PC-3 (cell line): ENCODE results near the gene NSMF. TPM values are rescaled to one million over a fixed set of nuclear protein-coding genes. Genes with fewer than 3 reads are reported as not detected.

Experiments used
- ATAC-seq: fragments of 200-7000 bp; cut with Tn5 transposase; 2 replicates; pipeline ENCODE4 v1.9.1; 2020; ENCODE audit warnings: mild to moderate bottlenecking, moderate library complexity
- BruUV-seq: library from RNA; stranded (reverse); fragments of 400-500 nt; replicated peaks from 2 replicates; lab custom pipeline; 2021; lab: Mats Ljungman, UMichigan
- CTCF ChIA-PET: fragments of 300-600 bp; sonication (Branson Sonifier 250); formaldehyde crosslinking; loops from one replicate; lab custom pipeline; 2022; ENCODE audit warnings: antibody characterized with exemption; lab: Charles Lee
- POLR2A ChIA-PET: fragments of 300-600 bp; sonication (Branson Sonifier 250); formaldehyde crosslinking; loops from one replicate; lab custom pipeline; 2022; ENCODE audit warnings: antibody characterized with exemption; ENCODE audit not compliant: unreplicated experiment; lab: Charles Lee
- DNase-seq: peaks from one replicate; pipeline ENCODE4 v3.0.0-alpha.2; 2015
- H2AFZ ChIP-seq: fragments of 300-600 bp; sonication (generic); 2 replicates; pipeline ENCODE4 v1.6.0; 2016; ENCODE audit warnings: antibody characterized with exemption, low read length
- H3F3A ChIP-seq: fragments of 300-600 bp; sonication (generic); one replicate; pipeline ENCODE4 v1.6.0; 2017; ENCODE audit warnings: antibody characterized with exemption, low read length, control low read depth, mild to moderate bottlenecking; ENCODE audit not compliant: unreplicated experiment
- H3K27ac ChIP-seq: fragments of 300-600 bp; sonication (generic); 2 replicates; pipeline ENCODE4 v1.5.1; 2016; ENCODE audit warnings: mild to moderate bottlenecking, low read length
- H3K27me3 ChIP-seq: fragments of 300-600 bp; sonication (generic); 2 replicates; pipeline ENCODE4 v1.6.1; 2016; ENCODE audit warnings: low read length, mixed read lengths
- H3K36me3 ChIP-seq: fragments of 300-600 bp; sonication (generic); 2 replicates; pipeline ENCODE4 v1.6.1; 2016; ENCODE audit warnings: low read depth, mixed run types, low read length, mixed read lengths
- H3K4me1 ChIP-seq: fragments of 300-600 bp; sonication (generic); 2 replicates; pipeline ENCODE4 v1.5.1; 2016; ENCODE audit warnings: low read length; ENCODE audit not compliant: insufficient read depth
- H3K4me2 ChIP-seq: fragments of 300-600 bp; sonication (generic); 2 replicates; pipeline ENCODE4 v1.6.0; 2016; ENCODE audit warnings: low read length
- H3K4me3 ChIP-seq: fragments of 300-600 bp; sonication (generic); 2 replicates; pipeline ENCODE4 v1.5.1; 2016; ENCODE audit warnings: mild to moderate bottlenecking, low read length, mixed read lengths
- H3K79me2 ChIP-seq: fragments of 300-600 bp; sonication (generic); 2 replicates; pipeline ENCODE4 v1.6.1; 2017; ENCODE audit warnings: low read length, mixed read lengths
- H3K9ac ChIP-seq: fragments of 300-600 bp; sonication (generic); 2 replicates; pipeline ENCODE4 v1.6.0; 2016; ENCODE audit warnings: mild to moderate bottlenecking, low read length
- H3K9me2 ChIP-seq: fragments of 300-600 bp; sonication (generic); replicated peaks from 2 replicates; pipeline ENCODE4 v1.6.1; 2016; ENCODE audit warnings: mixed run types, low read length, mixed read lengths
- H3K9me3 ChIP-seq: fragments of 300-600 bp; sonication (generic); 2 replicates; pipeline ENCODE4 v1.6.1; 2016; ENCODE audit warnings: low read length, mixed read lengths
- H4K20me1 ChIP-seq: fragments of 300-600 bp; sonication (generic); 2 replicates; pipeline ENCODE4 v1.6.1; 2016; ENCODE audit warnings: low read length, mixed read lengths
- CTCF ChIP-seq: fragments of 300-600 bp; sonication (generic); conservative IDR thresholded peaks from 2 replicates; pipeline ENCODE4 v1.5.1; 2017; ENCODE audit warnings: antibody characterized with exemption, low read depth, mild to moderate bottlenecking, low read length
- EZH2 ChIP-seq: fragments of 300-600 bp; sonication (generic); IDR thresholded peaks from one replicate; pipeline ENCODE4 v1.6.1; 2017; ENCODE audit warnings: antibody characterized with exemption, mild to moderate bottlenecking, low read length; ENCODE audit not compliant: unreplicated experiment
- EZH2phosphoT487 ChIP-seq: fragments of 300-600 bp; sonication (generic); IDR thresholded peaks from 2 replicates; pipeline ENCODE4 v1.6.1; 2018; ENCODE audit warnings: mild to moderate bottlenecking, antibody characterized with exemption, low read length, borderline replicate concordance
- intact Hi-C: fragments of 100-400 bp; cut with micrococcal nuclease; formaldehyde crosslinking; loops from 2 replicates; pipeline ENCODE4 v1.9.0; 2023
- total RNA-seq: library from RNA; depleted of rRNA; stranded (reverse); fragments of >200 nt; gene quantifications from 2 replicates; pipeline ENCODE4 v1.2.3, GENCODE V29; 2014

NSMF gene
- total RNA-seq, 1 experiment from 2014 or later: 30.8 TPM

- Histone ChIP-seq H3K9ac (no peak overlapping the region), H3K9me3 (no peaks in the 10 kb centered on the region), H3K27me3 (no peaks in the 10 kb centered on the region), H3K27ac (no peak overlapping the region), H3K79me2 (no peaks in the 10 kb centered on the region), H3K4me1 (peaks cover 23% of the 10 kb centered on the region), H4K20me1 (no peaks in the 10 kb centered on the region), H3K4me2 (no peak overlapping the region), H2AFZ (no peak overlapping the region), H3K9me2 (no peaks in the 10 kb centered on the region), H3K4me3 (no peak overlapping the region), H3F3A (no peaks in the 10 kb centered on the region), H3K36me3 (no peaks in the 10 kb centered on the region)
- ChIA-PET CTCF (no interaction called here), POLR2A (no interaction called here)
- TF ChIP-seq CTCF: no peak
- TF ChIP-seq EZH2phosphoT487: no peak
- TF ChIP-seq EZH2: no peak
- DNase-seq (no peak), ATAC-seq (no peak)
- BruUV-seq: no TSS peak
- intact Hi-C loops: no loop called here
These were observed 27.0 kb upstream of the NSMF start for GRCh38 chr9:137486141-137486490.

GRCh38 chr9:137485343-137486140 is 26.4 kb upstream of the NSMF start:
- intact Hi-C loops: no loop called here
- Histone ChIP-seq H3K9me3 (no peaks in the 10 kb centered on the region), H3K27me3 (no peaks in the 10 kb centered on the region), H3K9ac (no peak overlapping the region), H3K4me3 (no peak overlapping the region), H3K36me3 (no peaks in the 10 kb centered on the region), H3F3A (no peaks in the 10 kb centered on the region), H3K27ac (no peak overlapping the region), H3K79me2 (no peaks in the 10 kb centered on the region), H3K4me1 (peaks cover 24% of the 10 kb centered on the region), H3K9me2 (no peaks in the 10 kb centered on the region), H2AFZ (no peak overlapping the region), H4K20me1 (no peaks in the 10 kb centered on the region), H3K4me2 (no peak overlapping the region)
- TF ChIP-seq EZH2phosphoT487 (no peak), EZH2 (no peak), CTCF (no peak)
- CTCF ChIA-PET: no interaction called here
- no peak for DNase-seq
- POLR2A ChIA-PET: no interaction called here
- no TSS peak for BruUV-seq
- no peak for ATAC-seq

GRCh38 chr9:137484551-137485315 is 25.6 kb upstream of the NSMF start:
- Histone ChIP-seq H4K20me1 (no peaks in the 10 kb centered on the region), H3F3A (no peaks in the 10 kb centered on the region), H2AFZ (no peak overlapping the region), H3K4me1 (peaks cover 24% of the 10 kb centered on the region), H3K79me2 (no peaks in the 10 kb centered on the region), H3K9ac (no peak overlapping the region), H3K4me3 (no peak overlapping the region), H3K36me3 (no peaks in the 10 kb centered on the region), H3K9me2 (no peaks in the 10 kb centered on the region), H3K9me3 (no peaks in the 10 kb centered on the region), H3K27me3 (no peaks in the 10 kb centered on the region), H3K27ac (no peak overlapping the region), H3K4me2 (no peak overlapping the region)
- DNase-seq (no peak), ATAC-seq (no peak)
- POLR2A ChIA-PET: no interaction called here
- TF ChIP-seq CTCF (no peak), EZH2phosphoT487 (no peak), EZH2 (no peak)
- CTCF ChIA-PET: no interaction called here
- intact Hi-C loops: no loop called here
- no TSS peak for BruUV-seq
